Transverse colon (tissue), 3 donors: ENCODE data around the gene CRYGD.

Source experiments
- CTCF ChIP-seq, 5 experiments: fragments of 200-600 bp in 3 of 5; fragments of 450-650 bp in 2 of 5; sonication (generic) in 3 of 5; IDR thresholded peaks; 1 replicate in 2 of 5; 2 replicates in 3 of 5; pipeline ENCODE4 v1.5.1; 2016 to 2017; ENCODE audit warnings: antibody characterized with exemption in 5 of 5, inconsistent platforms in 3 of 5, mild to moderate bottlenecking in 2 of 5, moderate library complexity in 1 of 5
- EP300 ChIP-seq: sonication (generic); formaldehyde crosslinking; IDR thresholded peaks from one replicate; pipeline ENCODE4 v1.6.1; 2017; ENCODE audit warnings: antibody characterized with exemption, low read depth
- POLR2A ChIP-seq: fragments of 450-650 bp; IDR thresholded peaks from one replicate; pipeline ENCODE4 v1.6.1; 2016; ENCODE audit warnings: antibody characterized with exemption, mild to moderate bottlenecking, moderate library complexity

GRCh38 chr2:208164951-208165755 is 40.8 kb upstream of the CRYGD start:
- TF ChIP-seq EP300 (no peak), CTCF (IDR thresholded peaks at IDR 0.05) (no peak), POLR2A (no peak)
